Sigmoid colon (tissue), 7 donors: ENCODE measurements around the gene FAM174C. TPM values are rescaled to one million over a fixed set of nuclear protein-coding genes. Genes with fewer than 3 reads are reported as not detected.

Experiments
- DNase-seq: peaks from one replicate; pipeline ENCODE4 v3.0.0-alpha.2; 2019
- H3K27ac ChIP-seq, 4 donors: fragments of 200-600 bp; sonication (generic); one replicate each; pipeline ENCODE4 v1.5.1; 2016 to 2019; ENCODE audit warnings: mild to moderate bottlenecking in 1 of 4
- H3K27me3 ChIP-seq, 3 donors: fragments of 200-600 bp; sonication (generic); one replicate each; pipeline ENCODE4 v1.5.1; 2019; ENCODE audit warnings: mild to moderate bottlenecking in 1 of 3
- H3K36me3 ChIP-seq, 4 donors: fragments of 200-600 bp; sonication (generic); one replicate each; pipeline ENCODE4 v1.5.1; 2016 to 2019
- H3K4me1 ChIP-seq, 4 donors: fragments of 200-600 bp; sonication (generic); one replicate each; pipeline ENCODE4 v1.5.1; 2017 to 2019
- H3K4me3 ChIP-seq, 4 donors: fragments of 200-600 bp; sonication (generic); one replicate each; pipeline ENCODE4 v1.5.1; 2017 to 2019; ENCODE audit warnings: mild to moderate bottlenecking in 2 of 4, moderate library complexity in 1 of 4
- H3K9me3 ChIP-seq, 4 donors: fragments of 200-600 bp in 3 of 4; sonication (generic) in 3 of 4; one replicate each; pipeline versions ENCODE4 v1.5.1 to v1.6.1; 2013 to 2019
- EP300 ChIP-seq, 4 donors: sonication (generic); formaldehyde crosslinking; IDR thresholded peaks; one replicate each; pipeline ENCODE4 v1.6.1; 2017; ENCODE audit warnings: antibody characterized with exemption in 4 of 4
- POLR2A ChIP-seq, 2 donors: fragments of 450-650 bp; IDR thresholded peaks; one replicate each; pipeline ENCODE4 v1.6.1; 2016; ENCODE audit warnings: antibody characterized with exemption in 2 of 2, mild to moderate bottlenecking in 2 of 2, moderate library complexity in 2 of 2
- POLR2AphosphoS5 ChIP-seq, 4 donors: sonication (generic); formaldehyde crosslinking; IDR thresholded peaks; one replicate each; pipeline ENCODE4 v1.6.1; 2017; ENCODE audit warnings: antibody characterized with exemption in 4 of 4
- WGBS, 2 donors: extraction: QIAGEN DNeasy Blood & Tissue Kit; methylation state at CpG; one replicate each; pipeline ENCODE4 v1.1.7; 2013; 5-methylcytosine and 5-hydroxymethylcytosine counted together
- intact Hi-C: fragments of 100-400 bp; cut with DNase I; formaldehyde crosslinking; loops from one replicate; pipeline ENCODE4 v1.15.1; 2023
- polyA plus RNA-seq, 3 donors: library from polyadenylated mRNA; stranded (reverse); fragments of 200-250 nt; gene quantifications; one replicate each; pipeline ENCODE4 v1.2.3, GENCODE V29; 2013
- total RNA-seq, 4 donors: library from RNA; depleted of rRNA; stranded (reverse); fragments of >200 nt; gene quantifications; one replicate each; pipeline ENCODE4 v1.1.0, GENCODE V29; 2016
- TF ChIP-seq, protein P1 (sequence below), 4 experiments: fragments of 450-650 bp in 3 of 4; fragments of 200-600 bp in 1 of 4; IDR thresholded peaks; one replicate each; pipeline ENCODE4 v1.5.1; 2016 to 2019; ENCODE audit warnings: antibody characterized with exemption in 4 of 4, mild to moderate bottlenecking in 3 of 4, moderate library complexity in 2 of 4
- donor health status: healthy with polysubstance abuse.
- donor health status: Bipolar disorder and iron deficiency.
- donor health status: healthy.

The FAM174C gene
- total and polyA plus RNA-seq, 7 donors, result 24.7 to 87.8 (median 37.0) TPM

- DNase-seq, result no peak
- Histone ChIP-seq H3K27me3 (peaks cover 2 to 14% (median 2%) of the 10 kb centered on the region in 3 donors), H3K9me3 (no peaks in the 10 kb centered on the region), H3K27ac (peak overlapping the region; percentile 14 to 60 (median 36)), H3K4me1 (peaks cover 0 to 30% (median 25%) of the 10 kb centered on the region in 4 donors), H3K36me3 (peaks cover 0 to 15% (median 9%) of the 10 kb centered on the region in 4 donors), H3K4me3 (no peak overlapping the region)
- no peak for TF ChIP-seq POLR2AphosphoS5 (IDR thresholded peaks at IDR 0.05)
- TF ChIP-seq EP300 (IDR thresholded peaks at IDR 0.05), result no peak
- no peak for TF ChIP-seq POLR2A (IDR thresholded peaks at IDR 0.05)
- TF ChIP-seq, protein P1, sequence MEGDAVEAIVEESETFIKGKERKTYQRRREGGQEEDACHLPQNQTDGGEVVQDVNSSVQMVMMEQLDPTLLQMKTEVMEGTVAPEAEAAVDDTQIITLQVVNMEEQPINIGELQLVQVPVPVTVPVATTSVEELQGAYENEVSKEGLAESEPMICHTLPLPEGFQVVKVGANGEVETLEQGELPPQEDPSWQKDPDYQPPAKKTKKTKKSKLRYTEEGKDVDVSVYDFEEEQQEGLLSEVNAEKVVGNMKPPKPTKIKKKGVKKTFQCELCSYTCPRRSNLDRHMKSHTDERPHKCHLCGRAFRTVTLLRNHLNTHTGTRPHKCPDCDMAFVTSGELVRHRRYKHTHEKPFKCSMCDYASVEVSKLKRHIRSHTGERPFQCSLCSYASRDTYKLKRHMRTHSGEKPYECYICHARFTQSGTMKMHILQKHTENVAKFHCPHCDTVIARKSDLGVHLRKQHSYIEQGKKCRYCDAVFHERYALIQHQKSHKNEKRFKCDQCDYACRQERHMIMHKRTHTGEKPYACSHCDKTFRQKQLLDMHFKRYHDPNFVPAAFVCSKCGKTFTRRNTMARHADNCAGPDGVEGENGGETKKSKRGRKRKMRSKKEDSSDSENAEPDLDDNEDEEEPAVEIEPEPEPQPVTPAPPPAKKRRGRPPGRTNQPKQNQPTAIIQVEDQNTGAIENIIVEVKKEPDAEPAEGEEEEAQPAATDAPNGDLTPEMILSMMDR (IDR thresholded peaks at IDR 0.05), result no peak
- intact Hi-C loops, result no loop called here
- WGBS, 2 donors, result 44 to 79% methylated on average over 15 of the region's 15 CpGs
Observed at GRCh38 chr19:1231729-1232637, 43.3 kb upstream of the FAM174C start.

- intact Hi-C loops, result no loop called here
- peak; percentile 86 for DNase-seq
- H3K27ac ChIP-seq, result peak overlapping the region; percentile 14 to 60 (median 36)
- no peak overlapping the region for H3K4me3 ChIP-seq
- peaks cover 0 to 36% (median 31%) of the 10 kb centered on the region in 4 donors for H3K4me1 ChIP-seq
- peaks cover 6 to 19% (median 7%) of the 10 kb centered on the region in 3 donors for H3K27me3 ChIP-seq
- TF ChIP-seq, protein P1 (IDR thresholded peaks at IDR 0.05), result no peak
- peak in 1 of 4 donors; percentile 20 for TF ChIP-seq POLR2AphosphoS5 (IDR thresholded peaks at IDR 0.05)
- no peaks in the 10 kb centered on the region for H3K9me3 ChIP-seq
- H3K36me3 ChIP-seq, result peaks cover 0 to 8% (median 3%) of the 10 kb centered on the region in 4 donors
- WGBS, 2 donors, result 11 to 44% methylated on average over 15 of the region's 15 CpGs
Observed at GRCh38 chr19:1232652-1233072, 42.7 kb upstream of the FAM174C start.

GRCh38 chr19:1233115-1233667 is 42.1 kb upstream of the FAM174C start:
- Histone ChIP-seq H3K9me3 (no peaks in the 10 kb centered on the region), H3K4me3 (no peak overlapping the region), H3K27ac (peak overlapping the region in 3 of 4 donors; percentile 14 to 60 (median 54)), H3K4me1 (peaks cover 0 to 37% (median 34%) of the 10 kb centered on the region in 4 donors), H3K27me3 (peaks cover 6 to 19% (median 7%) of the 10 kb centered on the region in 3 donors), H3K36me3 (peaks cover 0 to 2% (median under 1%) of the 10 kb centered on the region in 4 donors)
- intact Hi-C loops, result no loop called here
- 20 to 73% methylated on average over 24 of the region's 24 CpGs for WGBS, 2 donors
- no peak for TF ChIP-seq POLR2A (IDR thresholded peaks at IDR 0.05)
- TF ChIP-seq POLR2AphosphoS5 (IDR thresholded peaks at IDR 0.05), result no peak
- TF ChIP-seq, protein P1 (IDR thresholded peaks at IDR 0.05), result no peak
- TF ChIP-seq EP300 (IDR thresholded peaks at IDR 0.05), result no peak
- DNase-seq, result no peak

GRCh38 chr19:1234051-1234954 is 41.0 kb upstream of the FAM174C start:
- no peak overlapping the region for H3K27ac ChIP-seq
- peaks cover 6 to 19% (median 7%) of the 10 kb centered on the region in 3 donors for H3K27me3 ChIP-seq
- DNase-seq, result no peak
- no peaks in the 10 kb centered on the region for H3K9me3 ChIP-seq
- H3K4me1 ChIP-seq, result peaks cover 0 to 41% (median 39%) of the 10 kb centered on the region in 4 donors
- 27 to 82% methylated on average over 45 of the region's 45 CpGs for WGBS, 2 donors
- no peaks in the 10 kb centered on the region for H3K36me3 ChIP-seq
- TF ChIP-seq, protein P1 (IDR thresholded peaks at IDR 0.05), result no peak
- TF ChIP-seq POLR2AphosphoS5 (IDR thresholded peaks at IDR 0.05) (no peak), EP300 (IDR thresholded peaks at IDR 0.05) (no peak), POLR2A (IDR thresholded peaks at IDR 0.05) (no peak)
- H3K4me3 ChIP-seq, result no peak overlapping the region
- intact Hi-C loops, result no loop called here
